ENCODE results near the gene RLF. TPM values are rescaled to one million over a fixed set of nuclear protein-coding genes. Genes with fewer than 3 reads are reported as not detected.

The RLF gene
- polyA plus RNA-seq, 4 donors: 20.1 to 26.8 (median 24.7) TPM

DNA sequence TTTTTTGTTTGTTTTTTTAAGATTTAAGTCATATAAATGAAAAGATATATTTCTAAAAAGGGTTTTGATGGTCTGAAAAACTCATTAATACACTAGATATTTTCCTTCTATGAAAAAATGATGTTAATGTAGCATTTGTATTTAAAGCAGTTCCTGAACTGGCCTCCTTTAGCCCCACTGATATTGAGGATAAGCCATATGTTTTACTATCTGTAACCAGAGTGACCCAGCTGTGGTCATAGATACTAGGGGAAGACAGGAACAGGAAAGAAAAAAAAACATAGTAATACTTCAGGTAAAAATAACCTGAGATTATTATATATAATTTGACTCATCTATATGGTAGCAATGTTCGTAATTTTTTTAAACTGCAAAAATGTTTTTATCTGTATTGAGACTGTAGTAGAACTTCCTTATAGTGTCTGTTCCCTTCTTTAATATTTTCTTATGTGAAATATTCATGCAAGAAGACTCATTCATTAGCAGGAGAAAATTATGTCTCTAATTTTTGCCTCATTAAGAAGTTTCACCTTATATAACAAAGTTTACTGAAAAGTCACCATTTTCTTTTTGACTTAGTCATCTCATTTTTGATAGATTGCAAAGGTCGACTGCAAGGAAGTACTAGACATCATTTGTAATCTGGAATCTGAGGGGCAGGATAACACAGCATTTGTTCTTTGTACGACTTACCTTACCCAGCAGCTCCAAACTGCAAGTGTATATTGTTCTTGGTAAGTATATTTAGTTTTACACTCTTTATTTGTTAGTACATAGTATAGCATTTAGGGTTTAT, 61.0 kb downstream of the RLF start:
- no peak for DNase-seq (ENCODE audit: low read depth in 4 of 4, low spot score in 3 of 4)

DNA sequence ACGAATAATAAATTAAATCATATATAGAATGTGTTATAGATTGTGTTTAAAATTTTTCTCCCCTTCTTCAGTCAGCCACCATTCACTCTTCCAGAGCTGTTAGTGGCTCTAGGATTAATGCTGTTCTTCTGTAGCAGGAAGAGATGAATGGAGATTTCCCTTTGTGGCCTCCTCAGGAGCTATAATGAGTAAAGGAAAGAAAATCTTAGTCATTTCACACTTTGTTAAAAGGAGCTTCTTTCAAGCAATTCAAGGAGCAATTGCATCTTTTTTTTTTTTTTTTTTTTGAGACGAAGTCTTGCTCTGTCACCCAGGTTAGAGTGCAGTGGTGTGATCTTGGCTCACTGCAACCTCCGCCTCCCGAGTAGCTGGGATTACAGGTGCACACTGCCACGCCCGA, 62.9 kb downstream of the RLF start:
- no peak for DNase-seq (ENCODE audit: low read depth in 4 of 4, low spot score in 3 of 4)

DNA sequence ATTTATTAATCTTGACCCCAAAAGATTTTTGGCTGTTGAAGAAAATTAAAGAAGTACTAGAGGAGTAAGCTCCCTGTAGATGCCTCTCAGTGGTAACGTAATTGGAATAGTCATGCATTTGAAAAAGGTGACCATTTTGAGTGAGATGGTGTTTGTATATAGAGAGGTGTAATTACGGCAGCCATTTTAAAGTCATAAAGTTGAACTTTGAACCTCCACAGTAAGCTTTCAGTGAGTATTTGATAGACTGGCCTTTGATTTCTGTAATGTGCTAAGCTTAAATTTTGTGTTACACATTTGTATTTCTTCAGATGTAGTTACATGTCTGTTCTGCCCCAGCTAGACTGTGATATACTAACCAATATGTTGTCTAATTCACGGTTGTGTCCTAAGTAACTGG, 65.0 kb downstream of the RLF start:
- DNase-seq (ENCODE audit: low read depth in 4 of 4, low spot score in 3 of 4): no peak

DNA sequence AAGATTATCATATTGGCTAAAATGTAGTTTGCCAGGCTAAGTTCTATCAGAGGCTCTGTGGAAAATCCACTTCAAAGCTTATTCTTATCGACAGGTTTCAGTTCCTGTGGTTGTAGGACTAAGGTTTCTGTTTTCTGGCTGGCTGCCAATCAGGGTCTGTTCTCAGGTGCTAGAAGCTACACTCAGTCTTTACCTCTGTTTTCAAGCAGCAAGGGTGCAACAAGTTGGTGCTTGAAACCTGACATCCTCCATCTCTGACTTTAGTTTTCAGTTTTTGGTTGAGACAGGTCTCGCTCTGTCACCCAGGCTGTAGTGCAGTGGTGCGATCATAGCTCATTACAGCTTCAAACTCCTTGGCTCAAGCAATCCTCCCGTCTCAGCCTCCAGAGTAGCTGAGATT, 71.3 kb downstream of the RLF start:
- DNase-seq (ENCODE audit: low read depth in 4 of 4, low spot score in 3 of 4): no peak

DNA sequence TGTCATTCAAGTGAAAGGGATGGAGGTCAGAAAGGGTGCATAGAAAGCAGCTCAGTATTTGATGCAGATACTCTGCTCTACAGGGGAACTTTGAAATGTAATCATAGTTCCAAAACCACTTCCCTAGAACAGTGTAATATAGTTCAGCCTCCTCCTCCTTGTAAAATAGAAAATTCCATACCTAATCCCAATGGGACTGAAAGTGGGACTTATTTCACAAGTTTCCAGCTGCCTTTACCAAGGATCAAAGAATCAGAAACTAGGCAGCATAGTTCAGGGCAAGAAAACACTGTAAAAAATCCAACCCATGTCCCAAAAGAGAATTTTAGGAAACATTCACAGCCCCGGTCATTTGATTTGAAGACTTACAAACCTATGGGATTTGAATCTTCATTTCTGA, 78.4 kb downstream of the RLF start:
- DNase-seq (ENCODE audit: low read depth in 4 of 4, low spot score in 3 of 4): no peak

DNA sequence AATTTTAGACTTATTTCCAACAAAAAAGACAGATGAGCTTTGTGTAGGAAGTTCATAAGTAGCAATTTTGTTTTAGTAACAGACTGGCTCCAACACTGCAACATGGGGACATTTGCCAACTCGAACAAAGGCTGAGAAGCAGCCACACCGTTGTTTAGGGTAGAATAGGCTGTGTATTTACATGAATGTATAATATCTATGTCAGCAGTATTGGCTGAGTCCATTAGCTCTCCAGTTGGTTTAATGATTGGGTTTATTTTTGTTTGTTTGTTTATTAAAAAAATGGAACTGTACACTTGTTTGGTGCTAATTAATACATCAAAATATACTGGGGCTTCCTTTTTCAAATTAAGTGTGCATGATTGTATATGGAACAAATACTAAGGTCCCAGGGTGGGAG, 79.2 kb downstream of the RLF start:
- DNase-seq (ENCODE audit: low read depth in 4 of 4, low spot score in 3 of 4): no peak

DNA sequence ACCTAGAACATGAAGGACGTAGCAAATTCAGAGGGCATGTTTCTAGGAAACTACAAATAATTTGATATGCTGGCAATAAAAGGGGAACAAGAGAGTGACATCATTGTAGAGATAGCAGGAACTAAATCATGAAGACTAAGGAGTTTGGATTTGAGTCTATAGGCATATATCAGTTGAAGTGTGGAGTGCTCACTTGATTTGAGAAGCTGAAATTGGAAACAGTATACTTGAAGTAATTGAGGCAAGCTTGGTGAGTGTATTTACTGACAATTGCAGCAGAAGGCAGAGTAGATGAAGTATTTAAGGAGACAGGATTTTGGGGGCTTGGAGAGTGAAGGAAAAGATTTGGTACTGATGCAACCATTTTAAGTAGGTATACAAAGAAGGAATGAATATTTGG, 80.2 kb downstream of the RLF start:
- DNase-seq (ENCODE audit: low read depth in 4 of 4, low spot score in 3 of 4): no peak

DNA sequence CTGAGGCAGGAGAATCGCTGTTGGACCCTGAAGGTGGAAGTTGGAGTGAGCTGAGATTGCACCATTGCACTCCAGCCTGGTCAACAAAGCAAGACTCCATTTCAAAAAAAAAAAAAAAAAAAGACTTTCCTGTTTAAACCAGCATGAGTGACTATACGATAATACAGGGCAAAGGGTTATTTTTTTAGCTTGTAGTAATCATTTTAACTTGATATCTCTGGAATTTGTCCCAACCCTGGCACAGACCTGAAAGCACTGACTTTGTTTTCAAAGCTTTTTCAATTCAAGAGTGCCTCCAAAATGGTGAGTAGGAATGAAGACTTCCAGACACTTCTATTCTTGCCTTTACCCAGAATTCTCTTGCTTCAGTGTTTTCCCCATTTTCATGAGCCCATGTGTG, 82.2 kb downstream of the RLF start:
- DNase-seq (ENCODE audit: low read depth in 4 of 4, low spot score in 3 of 4): no peak

DNA sequence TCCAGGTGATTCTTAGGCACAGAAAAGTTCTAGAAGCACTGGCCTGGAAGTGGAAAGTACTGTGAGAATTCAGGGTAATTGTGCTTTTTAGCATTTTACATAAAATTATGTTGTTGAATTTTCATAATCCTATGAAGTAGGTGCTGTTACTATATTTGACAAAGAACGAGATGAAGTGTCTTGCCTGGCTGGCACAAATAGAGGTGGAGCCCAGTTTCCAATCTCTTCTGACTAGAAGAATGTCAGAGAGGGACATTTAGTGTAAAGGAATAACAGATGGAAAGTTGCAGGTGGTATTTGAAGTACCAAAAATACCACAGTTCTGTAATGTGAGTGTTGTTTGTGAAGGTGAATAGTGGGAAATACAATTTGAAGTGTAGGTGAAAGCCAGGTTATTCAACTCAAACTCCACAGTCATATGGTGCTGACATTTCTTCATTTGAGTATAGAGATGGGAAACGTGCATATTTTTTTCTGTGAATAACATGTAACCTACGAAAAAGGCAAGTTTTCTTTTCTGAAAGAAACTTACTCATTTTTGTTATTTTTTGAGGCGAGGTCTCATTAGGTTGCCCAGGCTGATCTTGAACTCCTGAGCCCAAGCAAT, 83.1 kb downstream of the RLF start:
- no peak for DNase-seq (ENCODE audit: low read depth in 4 of 4, low spot score in 3 of 4)

DNA sequence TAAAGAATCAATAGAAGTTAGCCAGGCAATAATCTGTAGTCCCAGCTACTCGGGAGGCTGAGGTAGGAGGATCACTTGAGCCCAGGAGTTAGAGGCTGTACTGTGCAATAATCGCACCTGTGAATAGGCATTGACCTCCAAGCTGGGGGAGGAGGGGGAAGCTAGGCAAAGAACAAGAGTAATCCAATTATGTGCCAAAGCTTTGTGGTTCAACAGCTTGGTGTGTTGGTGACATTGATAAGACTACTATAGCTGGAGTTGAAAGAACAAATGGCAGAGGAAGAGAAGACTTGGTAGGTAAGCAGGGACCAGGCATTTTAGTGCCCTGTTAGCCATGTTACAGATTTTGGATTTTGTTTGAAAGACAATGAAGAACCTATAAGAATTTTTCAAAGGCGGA, 84.5 kb downstream of the RLF start:
- no peak for DNase-seq (ENCODE audit: low read depth in 4 of 4, low spot score in 3 of 4)

DNA sequence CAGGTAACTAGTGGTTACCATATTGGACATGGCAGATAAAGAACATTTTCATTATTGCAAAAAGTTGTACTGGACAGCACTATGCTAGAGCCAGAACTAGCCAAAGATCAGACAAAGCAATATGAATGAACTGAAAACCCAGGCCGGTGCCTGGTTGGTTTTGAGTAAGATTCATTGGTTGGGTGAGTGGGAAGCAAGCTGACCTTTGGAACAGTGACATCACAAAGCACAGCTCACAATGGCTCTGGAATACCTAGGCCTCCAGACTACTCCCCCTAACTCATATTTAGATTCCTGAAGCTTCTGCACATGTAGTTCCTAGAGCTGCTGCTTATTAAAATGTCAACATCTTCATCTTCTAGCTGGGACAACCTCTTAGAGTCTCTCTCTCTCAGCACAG, 86.5 kb downstream of the RLF start, which contains the start of gene TMCO2:
Gene TMCO2, plus strand, starts transcription at position 283 of the 400 bp plus-strand sequence. Its CDS starts 57 bp downstream, at position 340.
- DNase-seq (ENCODE audit: low read depth in 4 of 4, low spot score in 3 of 4): no peak

DNA sequence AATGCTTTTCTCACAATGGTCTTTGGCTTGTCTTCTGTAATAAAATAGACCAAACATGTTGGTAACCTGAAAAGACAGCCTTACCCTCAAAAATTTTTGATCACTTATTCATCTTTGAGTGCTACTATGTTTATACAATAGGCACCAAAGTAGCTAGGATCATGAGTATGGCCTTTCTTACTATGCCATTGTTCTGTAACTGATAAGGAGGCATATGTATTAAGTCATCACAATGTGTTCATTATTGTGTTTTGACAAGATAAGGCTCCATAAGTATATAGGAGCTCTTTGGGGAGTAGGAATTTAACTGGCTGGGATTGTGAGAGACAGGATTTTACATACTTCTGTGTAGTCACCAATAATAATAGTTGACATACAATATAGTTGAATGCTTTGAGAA, 87.2 kb downstream of the RLF start:
- no peak for DNase-seq (ENCODE audit: low read depth in 4 of 4, low spot score in 3 of 4)

DNA sequence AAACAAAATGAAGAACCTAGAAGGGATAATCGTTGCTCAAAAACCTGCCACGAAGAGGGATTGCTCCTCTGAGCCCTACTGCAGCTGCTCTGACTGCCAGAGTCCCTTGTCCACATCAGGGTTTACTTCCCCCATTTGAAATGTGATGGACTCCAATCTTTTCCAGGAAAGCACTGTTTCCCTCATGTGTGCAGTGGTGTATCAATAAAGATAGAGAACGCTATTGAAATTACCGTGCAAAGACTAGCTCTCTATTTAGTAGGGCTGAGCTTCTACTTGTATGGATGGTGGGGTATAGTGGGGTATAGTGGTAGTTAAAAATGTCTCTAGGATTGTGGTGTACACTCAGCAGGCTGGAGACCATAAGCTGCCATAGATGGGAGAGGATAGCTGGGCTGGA, 90.3 kb downstream of the RLF start:
- no peak for DNase-seq (ENCODE audit: low read depth in 4 of 4, low spot score in 3 of 4)

DNA sequence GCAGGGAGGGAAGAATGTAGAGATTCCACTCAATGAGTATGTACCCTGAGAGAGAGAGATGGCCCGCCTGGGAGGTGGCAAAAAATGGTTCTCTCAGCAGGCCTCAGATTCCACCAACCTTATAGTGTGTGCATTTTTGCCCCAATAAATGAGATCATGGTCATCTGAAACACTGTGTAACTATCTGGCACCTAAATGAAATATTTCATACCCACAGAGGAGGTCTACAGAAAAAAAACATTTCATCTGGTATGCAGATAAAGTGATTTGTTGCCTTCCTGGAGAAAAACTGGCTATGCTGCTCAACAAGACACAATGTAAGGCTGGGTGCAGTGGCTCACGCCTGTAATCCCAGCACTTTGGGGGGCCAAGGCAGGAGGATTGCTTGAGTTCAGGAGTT, 91.4 kb downstream of the RLF start:
- DNase-seq (ENCODE audit: low read depth in 4 of 4, low spot score in 3 of 4): no peak

DNA sequence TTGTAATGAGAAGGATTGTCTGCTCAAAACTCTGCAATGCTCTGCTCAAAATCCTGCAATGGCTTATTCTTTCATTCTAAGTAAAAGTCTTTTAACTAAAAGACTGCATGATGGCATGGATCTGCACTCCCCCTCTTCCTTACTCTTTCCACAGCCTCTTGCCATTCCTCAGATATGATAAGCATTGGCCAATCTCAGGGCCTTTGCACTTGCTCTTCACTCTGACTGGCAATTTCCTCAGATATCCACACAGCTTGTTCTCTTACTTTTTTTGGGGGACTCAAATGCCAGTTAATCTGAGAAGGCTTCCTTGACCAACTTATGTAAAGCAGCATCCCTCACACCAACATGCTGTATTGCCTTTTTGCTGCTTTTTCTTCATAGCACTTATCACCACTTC, 94.0 kb downstream of the RLF start:
- DNase-seq (ENCODE audit: low read depth in 4 of 4, low spot score in 3 of 4): no peak

DNA sequence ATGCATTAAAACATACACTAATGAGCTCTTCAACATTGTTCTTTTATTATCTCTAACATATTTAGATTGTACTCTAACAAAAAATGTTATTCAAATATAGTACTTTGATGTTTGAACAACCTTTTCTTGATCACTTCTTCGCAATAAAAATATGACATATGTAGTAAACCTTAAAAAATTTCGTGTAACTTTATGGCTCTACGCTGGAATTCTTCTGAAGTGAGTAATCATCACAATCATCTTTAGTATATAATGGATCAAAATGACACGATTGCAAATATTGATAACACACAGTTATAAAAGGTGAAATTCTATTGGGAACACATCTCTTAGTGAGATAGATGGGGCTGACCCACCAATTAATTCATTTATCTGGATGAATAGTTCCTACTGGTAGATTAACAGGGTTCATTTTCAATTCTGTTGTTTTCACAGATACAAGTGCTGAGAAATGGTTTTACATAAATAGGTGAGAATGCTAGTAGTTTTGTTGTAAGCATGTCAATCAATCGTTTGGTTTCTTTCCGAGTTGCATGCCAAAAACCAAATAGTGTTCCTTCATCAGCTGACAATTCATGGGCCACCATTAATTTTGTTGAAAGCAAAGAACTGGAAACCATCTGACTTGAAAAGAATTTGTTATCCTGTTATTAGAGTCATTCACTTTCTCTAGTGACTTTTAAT, 95.4 kb downstream of the RLF start:
- no peak for DNase-seq (ENCODE audit: low read depth in 4 of 4, low spot score in 3 of 4)

DNA sequence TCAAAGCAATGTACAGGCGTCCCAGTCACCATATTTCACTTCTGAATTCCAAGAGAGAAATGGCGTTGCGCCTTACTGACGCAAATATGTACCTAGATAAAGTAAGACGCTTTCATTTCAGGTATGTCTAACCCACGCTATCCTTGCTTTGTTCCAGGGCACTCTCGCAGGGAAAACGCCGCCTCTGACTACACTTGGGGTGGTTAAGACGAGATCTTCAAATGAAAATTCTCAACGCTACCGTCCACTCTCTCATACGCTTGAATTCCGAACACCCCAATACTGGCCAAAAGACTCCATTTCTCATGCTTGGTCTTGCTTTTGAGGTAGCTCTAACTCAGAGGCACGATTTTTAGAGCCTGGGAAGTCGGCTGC, 96.1 kb downstream of the RLF start:
- no peak for DNase-seq (ENCODE audit: low read depth in 4 of 4, low spot score in 3 of 4)

DNA sequence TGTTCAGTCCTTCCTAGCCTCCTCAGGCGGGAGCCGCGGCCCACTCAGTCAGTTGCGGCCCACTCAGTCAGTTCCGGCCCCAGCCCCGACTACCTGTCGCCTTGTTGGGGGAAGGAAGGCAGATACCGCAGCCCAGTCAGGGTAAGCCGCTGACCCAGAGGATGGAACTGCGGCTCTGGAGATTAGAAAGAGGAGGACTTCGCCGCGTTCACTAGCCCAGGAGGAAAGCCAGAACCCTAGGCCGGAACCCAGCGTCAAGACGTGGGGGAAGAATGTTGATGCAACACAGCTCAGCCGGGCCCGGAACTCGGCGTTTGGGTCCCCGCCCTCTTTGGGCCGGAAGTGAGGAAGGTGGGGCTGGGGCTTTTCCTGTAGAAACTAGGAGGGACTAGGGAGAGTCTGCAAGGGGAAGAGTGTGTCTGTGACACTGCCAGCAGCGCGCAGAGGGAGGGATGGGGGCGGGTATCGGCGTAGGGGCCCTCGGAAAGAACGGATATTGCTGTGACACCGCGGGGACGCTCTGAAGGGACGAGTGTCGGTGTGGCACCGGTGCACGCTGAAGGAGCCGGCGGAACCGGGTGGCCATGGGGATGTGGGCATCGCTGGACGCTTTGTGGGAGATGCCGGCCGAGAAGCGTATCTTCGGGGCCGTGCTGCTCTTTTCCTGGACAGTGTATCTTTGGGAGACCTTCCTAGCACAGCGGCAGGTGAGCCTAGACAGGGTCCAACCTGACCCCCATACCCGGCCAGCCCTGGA, 96.7 kb downstream of the RLF start, which contains the start of gene ZMPSTE24:
Gene ZMPSTE24, plus strand, starts transcription at position 549 of the 757 bp plus-strand sequence. Its CDS starts 36 bp downstream, at position 585.
- peak; percentile 92 to 96 (median 94) for DNase-seq (ENCODE audit: low read depth in 4 of 4, low spot score in 3 of 4)

DNA sequence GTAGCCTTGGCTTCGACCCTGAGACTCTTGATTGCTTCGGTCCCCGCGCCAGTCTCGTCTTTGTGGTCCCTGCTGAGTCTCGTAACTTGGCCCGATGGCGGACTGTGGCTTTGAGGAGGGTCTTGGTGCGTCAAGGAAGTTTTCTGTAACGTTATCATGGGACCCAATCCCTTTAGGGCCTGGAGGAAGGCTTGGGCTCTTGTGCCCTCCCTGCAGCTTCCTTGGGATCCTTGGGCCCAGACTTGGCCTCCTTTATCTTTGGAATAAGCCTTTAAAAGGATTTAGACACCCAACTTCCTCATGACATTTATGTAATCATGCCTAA, 97.2 kb downstream of the RLF start:
- DNase-seq (ENCODE audit: low read depth in 4 of 4, low spot score in 3 of 4): no peak

DNA sequence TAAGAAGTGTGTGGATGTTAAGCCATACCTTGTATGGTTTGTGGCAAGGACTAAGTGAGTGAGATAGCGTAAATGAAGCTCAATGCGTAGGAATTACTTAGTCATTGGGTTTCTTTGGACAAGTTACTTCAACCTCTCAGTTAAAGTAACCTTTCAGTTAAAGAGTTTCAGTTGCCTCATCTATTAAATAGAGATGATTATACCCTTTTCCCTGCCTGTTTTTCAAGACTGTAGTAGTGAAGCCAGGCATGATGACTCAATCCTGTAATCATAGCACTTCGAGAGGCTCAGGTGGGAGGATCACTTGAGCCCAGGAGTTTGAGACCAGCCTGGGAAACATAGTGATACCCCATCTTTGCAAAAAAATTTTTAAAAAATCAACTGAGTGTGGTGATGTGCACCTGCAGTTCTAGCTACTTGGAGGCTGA, 103.2 kb downstream of the RLF start:
- no peak for DNase-seq (ENCODE audit: low read depth in 4 of 4, low spot score in 3 of 4)

DNA sequence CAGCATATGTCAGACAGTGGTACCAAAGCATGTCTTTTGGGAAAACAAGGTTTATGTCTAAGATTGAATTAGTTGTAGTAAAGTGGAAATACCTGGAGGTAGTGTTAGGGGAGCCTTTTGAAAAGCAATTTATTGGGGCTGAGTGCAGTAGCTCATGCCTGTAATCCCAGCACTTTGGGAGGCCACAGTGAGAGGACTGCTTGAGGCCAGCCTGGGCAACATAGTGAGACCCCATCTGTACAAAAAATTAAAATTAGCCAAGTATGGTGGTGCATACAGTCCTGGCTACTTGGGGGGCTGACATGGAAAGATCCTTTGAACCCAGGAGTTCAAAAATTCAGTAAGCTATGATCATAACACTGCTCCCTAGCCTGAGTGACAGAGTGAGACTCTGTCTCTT, 104.1 kb downstream of the RLF start:
- no peak for DNase-seq (ENCODE audit: low read depth in 4 of 4, low spot score in 3 of 4)
